Thoracic aorta (tissue), 2 donors: Measurements from ENCODE around the gene RAB5IF. TPM values are rescaled to one million over a fixed set of nuclear protein-coding genes. Genes with fewer than 3 reads are reported as not detected.

ENCODE experiments used
- ATAC-seq: fragments of 150-250 bp; one replicate; pipeline ENCODE4 v1.8.0; 2017; ENCODE audit warnings: low read depth; ENCODE audit not compliant: insufficient number of reproducible peaks, low FRiP score
- DNase-seq: peaks from one replicate; pipeline ENCODE4 v3.0.0-alpha.2; 2020; ENCODE audit warnings: low spot score
- H3K27ac ChIP-seq, 2 donors: fragments of 200-600 bp; sonication (generic); 1 replicate in 1 of 2; 2 replicates in 1 of 2; pipeline ENCODE4 v1.5.1; 2016; ENCODE audit warnings: mild to moderate bottlenecking in 2 of 2, moderate library complexity in 2 of 2
- H3K27me3 ChIP-seq: fragments of 200-600 bp; sonication (generic); replicated peaks from 2 replicates; pipeline ENCODE4 v1.6.0; 2016; ENCODE audit warnings: mild to moderate bottlenecking; ENCODE audit not compliant: insufficient read depth
- H3K36me3 ChIP-seq: fragments of 200-600 bp; sonication (generic); one replicate; pipeline ENCODE4 v1.5.1; 2016
- H3K4me1 ChIP-seq, 2 donors: fragments of 200-600 bp; sonication (generic); 1 replicate in 1 of 2; 2 replicates in 1 of 2; pipeline versions ENCODE4 v1.5.1 to v1.6.0; 2016; ENCODE audit warnings: low read depth in 2 of 2, mild to moderate bottlenecking in 1 of 2; ENCODE audit not compliant: control insufficient read depth in 1 of 2
- H3K4me3 ChIP-seq: fragments of 200-600 bp; sonication (generic); 2 replicates; pipeline ENCODE4 v1.5.1; 2016; ENCODE audit warnings: mild to moderate bottlenecking
- H3K9me3 ChIP-seq: fragments of 200-600 bp; sonication (generic); 2 replicates; pipeline ENCODE4 v1.5.1; 2016
- total RNA-seq, 2 donors: library from RNA; depleted of rRNA; stranded (reverse); fragments of >200 nt; gene quantifications; one replicate each; pipeline versions ENCODE4 v1.1.0 to v1.2.3, GENCODE V29; 2016
- TF ChIP-seq, protein P1 (sequence below): fragments of 200-600 bp; sonication (generic); IDR thresholded peaks from one replicate; pipeline ENCODE4 v1.5.1; 2019; ENCODE audit warnings: antibody characterized with exemption

The RAB5IF gene
- total RNA-seq, 2 donors from 2014 or later = 52.0 to 72.1 TPM

DNA sequence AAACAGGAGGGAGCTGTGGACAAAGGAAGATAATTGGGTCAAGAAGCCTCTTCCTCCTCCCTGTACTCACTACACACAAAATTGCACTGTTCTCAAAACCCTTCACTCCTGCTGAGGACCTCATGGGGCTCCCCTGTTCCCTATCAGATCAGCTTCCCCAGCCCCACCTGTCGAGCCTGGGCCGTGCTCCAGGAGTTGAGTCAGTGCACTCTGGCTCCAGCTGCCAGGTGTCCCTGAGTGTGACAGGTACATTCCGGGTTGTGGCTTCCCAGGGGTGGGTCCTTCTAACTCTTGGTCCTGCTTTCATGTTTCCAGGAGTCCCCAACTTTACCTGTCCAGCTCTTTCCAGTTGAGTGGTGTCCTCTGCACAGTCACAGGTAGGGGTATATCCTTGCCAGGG, 8.4 kb downstream of the RAB5IF start:
- Histone ChIP-seq H3K4me1 (no peaks in the 10 kb centered on the region), H3K4me3 (no peak overlapping the region), H3K27me3 (no peaks in the 10 kb centered on the region), H3K9me3 (no peaks in the 10 kb centered on the region), H3K36me3 (peaks cover 53% of the 10 kb centered on the region), H3K27ac (no peak overlapping the region)
- TF ChIP-seq, protein P1, sequence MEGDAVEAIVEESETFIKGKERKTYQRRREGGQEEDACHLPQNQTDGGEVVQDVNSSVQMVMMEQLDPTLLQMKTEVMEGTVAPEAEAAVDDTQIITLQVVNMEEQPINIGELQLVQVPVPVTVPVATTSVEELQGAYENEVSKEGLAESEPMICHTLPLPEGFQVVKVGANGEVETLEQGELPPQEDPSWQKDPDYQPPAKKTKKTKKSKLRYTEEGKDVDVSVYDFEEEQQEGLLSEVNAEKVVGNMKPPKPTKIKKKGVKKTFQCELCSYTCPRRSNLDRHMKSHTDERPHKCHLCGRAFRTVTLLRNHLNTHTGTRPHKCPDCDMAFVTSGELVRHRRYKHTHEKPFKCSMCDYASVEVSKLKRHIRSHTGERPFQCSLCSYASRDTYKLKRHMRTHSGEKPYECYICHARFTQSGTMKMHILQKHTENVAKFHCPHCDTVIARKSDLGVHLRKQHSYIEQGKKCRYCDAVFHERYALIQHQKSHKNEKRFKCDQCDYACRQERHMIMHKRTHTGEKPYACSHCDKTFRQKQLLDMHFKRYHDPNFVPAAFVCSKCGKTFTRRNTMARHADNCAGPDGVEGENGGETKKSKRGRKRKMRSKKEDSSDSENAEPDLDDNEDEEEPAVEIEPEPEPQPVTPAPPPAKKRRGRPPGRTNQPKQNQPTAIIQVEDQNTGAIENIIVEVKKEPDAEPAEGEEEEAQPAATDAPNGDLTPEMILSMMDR = no peak
- ATAC-seq (no peak), DNase-seq (no peak)

DNA sequence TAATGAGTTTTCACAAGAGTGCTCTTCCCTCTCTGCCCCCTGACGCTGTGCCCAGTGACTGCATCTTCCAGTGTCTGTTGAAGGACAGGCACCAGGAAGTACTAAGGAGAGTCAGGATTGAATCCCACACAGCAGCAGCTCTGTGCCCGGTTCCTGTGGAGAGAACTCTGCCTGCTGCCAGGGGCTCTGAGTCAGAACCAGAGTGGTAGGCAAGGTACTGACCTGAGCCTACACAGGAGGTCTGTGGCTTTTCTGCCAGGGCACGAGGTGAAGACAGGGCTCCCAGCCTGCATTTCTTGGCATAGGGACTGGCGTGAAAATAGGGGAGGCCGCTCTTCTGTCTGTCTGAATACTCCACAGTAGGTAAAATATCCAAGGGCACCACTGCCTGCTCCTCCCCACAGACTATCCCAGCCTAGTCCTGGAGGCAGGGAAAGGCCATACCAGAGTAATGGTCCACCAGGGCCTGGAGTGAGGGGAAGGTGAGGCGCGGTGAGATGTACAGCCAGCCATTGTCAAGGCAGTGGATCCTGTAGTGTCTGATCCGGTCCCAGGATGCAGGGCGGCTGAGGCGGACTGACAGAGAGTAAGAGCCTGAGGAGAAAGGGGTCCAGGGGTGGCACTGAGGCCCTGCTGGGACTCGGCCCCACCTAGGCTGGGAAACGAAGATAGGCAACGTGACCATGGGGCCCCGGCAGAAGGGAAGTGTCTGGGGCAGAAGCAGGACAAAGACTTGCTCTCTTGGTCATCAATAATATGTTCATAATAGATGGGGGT, 9.4 kb downstream of the RAB5IF start:
- DNase-seq (no peak), ATAC-seq (no peak)
- Histone ChIP-seq H3K4me3 (no peak overlapping the region), H3K27me3 (no peaks in the 10 kb centered on the region), H3K4me1 (no peaks in the 10 kb centered on the region), H3K27ac (no peak overlapping the region), H3K36me3 (peaks cover 45% of the 10 kb centered on the region), H3K9me3 (no peaks in the 10 kb centered on the region)
- TF ChIP-seq, protein P1 = no peak

DNA sequence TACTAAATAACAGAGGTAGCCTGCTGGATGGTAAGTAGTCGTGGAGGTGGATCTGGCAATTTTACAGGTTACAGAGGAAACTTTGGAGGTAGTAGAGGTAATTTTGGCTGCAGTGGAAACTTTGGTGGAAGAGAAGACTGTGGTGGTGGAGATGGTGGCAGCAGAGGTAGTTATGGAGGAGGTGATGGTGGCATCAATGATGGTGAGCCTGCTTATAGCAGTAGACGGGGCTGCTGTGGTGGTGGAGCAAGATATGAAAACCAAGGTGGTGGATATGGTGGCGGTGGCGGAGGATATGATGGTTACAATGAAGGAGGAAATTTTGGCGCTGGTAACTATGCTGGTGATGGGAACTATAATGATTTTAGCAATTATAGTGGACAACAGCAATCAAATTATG, 15.3 kb downstream of the RAB5IF start:
- DNase-seq (no peak), ATAC-seq (no peak)
- no peaks in the 10 kb centered on the region for H3K9me3 ChIP-seq
- H3K27me3 ChIP-seq = no peaks in the 10 kb centered on the region
- H3K4me1 ChIP-seq = no peaks in the 10 kb centered on the region
- no peaks in the 10 kb centered on the region for H3K36me3 ChIP-seq
- H3K4me3 ChIP-seq = no peak overlapping the region
- no peak overlapping the region for H3K27ac ChIP-seq
- TF ChIP-seq, protein P1 = no peak

DNA sequence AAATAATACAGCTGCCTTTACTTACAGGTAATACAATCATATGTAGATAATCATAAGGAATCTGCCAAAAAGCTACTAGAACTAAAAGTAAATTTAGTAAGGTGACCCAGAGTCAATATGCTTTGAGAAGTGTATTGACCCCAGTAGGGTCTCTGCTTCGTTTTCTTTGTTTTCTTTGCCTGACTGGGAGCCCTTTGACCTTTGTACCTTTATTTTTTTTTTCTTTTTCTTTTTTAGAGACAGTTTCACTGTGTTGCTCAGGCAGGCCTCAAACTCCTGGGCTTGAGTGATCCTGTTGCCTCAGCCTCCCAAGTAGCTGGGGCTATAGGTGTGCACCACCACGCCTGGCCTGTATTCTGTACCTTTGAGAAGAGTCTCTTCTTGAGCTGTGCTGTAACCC, 17.9 kb downstream of the RAB5IF start:
- no peak overlapping the region for H3K4me3 ChIP-seq
- H3K4me1 ChIP-seq = no peaks in the 10 kb centered on the region
- DNase-seq = no peak
- no peaks in the 10 kb centered on the region for H3K27me3 ChIP-seq
- TF ChIP-seq, protein P1 = no peak
- H3K9me3 ChIP-seq = no peaks in the 10 kb centered on the region
- H3K36me3 ChIP-seq = no peaks in the 10 kb centered on the region
- ATAC-seq = no peak
- no peak overlapping the region for H3K27ac ChIP-seq

DNA sequence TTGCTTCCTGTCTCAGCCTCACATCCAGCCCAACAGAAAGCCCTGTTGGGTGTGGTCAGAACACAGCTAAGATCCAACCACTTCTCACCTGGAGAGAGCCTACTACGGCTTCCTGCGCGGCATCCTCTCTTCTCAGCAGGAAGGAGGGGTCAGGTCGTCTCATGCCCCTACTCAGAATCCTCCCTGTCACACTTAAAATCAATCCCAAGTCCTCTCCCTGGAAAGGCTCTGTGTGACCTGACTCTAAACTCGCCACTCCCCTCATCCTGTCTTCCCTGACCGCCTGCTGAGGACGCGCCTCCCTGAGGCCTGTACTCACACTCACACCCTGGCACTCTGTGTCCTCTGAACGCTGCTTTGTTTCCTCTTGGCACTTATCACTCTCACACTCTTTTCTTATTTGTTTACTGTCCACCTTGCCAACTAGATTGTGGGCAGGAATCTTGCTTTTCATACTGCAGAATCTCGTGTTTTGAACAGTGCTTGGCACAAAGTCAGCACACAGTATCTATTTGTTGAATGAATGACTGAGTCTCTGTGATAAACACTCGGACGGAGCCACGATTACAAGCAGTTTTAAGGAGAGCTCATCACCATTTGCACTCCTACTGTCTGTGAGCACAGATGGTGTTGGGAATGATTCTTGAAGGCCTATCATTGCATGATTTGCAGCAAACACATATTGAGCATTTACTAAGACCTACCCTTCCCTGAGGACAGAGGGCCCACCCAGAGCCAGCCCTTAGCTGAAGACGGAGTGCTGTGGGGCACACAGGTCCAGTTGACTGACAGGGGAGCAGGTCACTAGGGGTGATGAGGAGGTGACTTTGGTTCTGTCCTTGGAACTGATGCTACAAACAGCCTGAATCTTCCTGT, 18.7 kb downstream of the RAB5IF start:
- no peak overlapping the region for H3K4me3 ChIP-seq
- no peaks in the 10 kb centered on the region for H3K36me3 ChIP-seq
- H3K27ac ChIP-seq = no peak overlapping the region
- TF ChIP-seq, protein P1 = no peak
- no peak for ATAC-seq
- H3K4me1 ChIP-seq = no peaks in the 10 kb centered on the region
- no peaks in the 10 kb centered on the region for H3K27me3 ChIP-seq
- no peaks in the 10 kb centered on the region for H3K9me3 ChIP-seq
- no peak for DNase-seq
